ENCODE results near the gene KBTBD3.
"Not testable (repeated sequence)": the region's sequence is repeated elsewhere in the genome, so short reads cannot be mapped to it uniquely, and the experiment has no call there.

Gene KBTBD3

DNA sequence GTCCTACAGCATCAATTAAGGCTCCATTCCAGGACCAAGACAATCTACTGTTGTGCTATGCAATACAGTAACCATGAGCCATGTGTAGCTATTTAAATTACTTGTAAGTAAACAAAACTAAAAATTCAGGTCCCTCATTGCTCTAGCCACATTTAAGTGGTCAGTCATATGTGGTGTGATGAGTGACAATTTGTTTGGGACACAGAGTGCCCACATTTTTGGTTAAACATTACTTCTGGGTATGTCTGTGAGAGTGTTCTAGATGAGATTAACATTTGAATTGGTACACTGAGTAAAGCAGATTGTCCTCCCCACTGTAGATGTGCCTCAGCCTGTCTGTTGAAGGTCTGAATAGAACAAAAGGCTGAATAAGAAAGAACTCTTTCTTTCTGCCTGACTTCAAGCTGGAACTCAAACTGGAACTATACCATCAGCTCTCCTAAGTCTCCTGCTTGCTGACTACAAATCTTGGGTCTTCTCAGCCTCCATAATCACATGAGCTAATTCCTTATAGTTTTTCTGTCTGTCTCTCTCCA is 15.8 kb downstream of the KBTBD3 start:
- DNase-seq, result no peak

DNA sequence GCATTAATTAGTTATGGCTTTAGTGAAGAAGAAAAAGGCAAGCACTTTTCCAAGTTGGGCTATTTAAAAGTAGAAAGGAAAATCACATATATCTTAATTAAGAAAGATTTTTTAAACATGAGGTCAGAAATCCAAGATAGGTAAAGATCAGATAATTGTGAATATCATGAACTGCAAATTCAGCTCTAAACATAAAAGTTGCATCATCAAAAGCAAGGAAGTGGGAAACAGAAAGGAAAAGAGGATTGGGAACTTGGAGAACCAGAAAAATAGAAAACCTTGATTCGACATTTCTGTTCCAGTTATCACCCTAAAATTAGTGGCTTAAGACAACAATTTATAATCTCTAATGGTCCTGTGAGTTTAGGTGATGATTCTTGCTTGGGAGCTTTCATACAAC is 17.5 kb downstream of the KBTBD3 start:
- no peak for DNase-seq

DNA sequence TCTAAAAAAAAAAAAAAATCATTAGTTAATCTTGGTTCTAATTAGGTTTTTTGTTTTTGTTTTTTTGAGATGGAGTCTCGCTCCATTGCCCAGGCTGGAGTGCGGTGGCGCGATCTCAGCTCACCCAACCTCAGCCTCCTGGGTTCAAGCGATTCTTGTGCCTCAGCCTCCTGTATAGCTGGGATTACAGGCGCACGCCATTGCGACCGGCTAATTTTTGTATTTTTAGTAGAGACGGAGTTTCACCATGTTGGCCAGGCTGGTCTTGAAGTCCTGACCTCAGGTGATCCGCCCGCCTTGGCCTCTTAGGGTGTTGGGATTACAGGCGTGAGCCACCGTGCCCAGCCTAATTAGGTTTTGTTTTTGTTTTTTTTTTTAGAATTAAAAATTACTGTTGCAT is 18.8 kb downstream of the KBTBD3 start:
- not testable (repeated sequence) for DNase-seq

DNA sequence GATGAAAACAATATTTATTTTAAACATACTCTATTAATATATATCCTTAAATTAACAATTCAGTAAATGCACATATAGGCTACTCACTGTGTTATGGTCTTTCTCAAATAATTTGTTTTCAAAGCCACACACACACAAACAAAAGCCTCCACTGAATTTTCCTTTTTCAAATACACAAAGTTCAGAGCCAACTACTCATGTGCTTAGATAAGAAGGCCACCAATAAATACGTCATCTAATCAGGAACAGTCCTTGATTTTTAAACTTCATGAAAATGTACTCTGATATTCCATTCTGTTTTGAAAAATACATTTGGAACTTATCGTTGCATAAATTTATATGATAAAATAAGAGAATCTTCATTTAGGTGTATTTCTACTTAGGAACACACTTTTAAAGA is 26.0 kb downstream of the KBTBD3 start:
- DNase-seq, result no peak

DNA sequence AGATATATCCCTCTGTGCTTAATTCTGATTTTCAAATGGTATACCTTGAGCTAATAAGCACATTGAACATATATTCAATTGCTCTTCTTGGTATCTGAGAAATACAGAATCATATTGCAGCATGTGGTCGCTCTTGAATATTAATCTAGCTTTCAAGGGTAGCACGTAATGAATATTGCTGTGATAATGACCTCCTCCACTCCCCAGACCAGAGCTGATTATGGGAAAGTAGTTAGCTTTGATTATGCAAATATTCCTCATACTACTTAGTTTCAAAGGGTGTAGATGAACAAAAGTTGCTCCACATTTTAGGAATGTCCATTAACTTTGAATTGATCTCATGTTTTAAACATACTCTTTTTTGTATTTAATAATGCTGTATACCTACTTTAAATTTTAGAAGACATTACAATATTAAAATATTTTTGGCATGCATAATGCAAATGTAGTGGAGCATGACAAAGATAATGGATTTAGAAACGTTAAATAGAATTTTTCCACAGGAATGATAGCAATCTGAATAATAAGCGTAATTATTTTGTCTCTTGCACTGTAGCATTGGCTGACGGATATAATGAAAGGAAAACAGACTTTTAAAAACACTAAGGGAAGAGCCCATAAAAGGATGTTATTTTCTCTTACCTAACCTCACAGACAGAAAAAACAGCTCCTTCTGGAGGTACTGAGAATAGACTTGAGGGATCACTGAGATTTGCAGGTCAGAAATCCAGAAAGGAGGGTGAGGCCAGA is 27.2 kb downstream of the KBTBD3 start:
- DNase-seq, result no peak

DNA sequence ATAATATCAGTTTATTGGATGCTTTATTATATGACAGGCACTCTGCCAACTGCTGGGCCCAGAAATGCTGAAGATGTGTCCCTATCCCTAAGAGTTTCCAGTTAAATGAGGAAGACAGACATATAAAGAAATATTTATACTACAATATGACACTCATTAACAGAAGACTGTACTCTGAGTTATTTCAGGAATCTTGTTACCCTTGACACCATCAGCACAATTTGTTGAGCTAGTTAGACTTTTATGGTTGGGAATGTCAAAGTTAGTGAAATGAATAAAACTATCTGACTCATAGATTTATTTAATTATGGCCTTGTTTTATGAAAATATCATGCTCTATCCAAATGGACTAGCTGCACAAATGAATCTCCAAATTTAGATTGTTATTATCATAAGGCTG is 29.5 kb downstream of the KBTBD3 start:
- no peak for DNase-seq

DNA sequence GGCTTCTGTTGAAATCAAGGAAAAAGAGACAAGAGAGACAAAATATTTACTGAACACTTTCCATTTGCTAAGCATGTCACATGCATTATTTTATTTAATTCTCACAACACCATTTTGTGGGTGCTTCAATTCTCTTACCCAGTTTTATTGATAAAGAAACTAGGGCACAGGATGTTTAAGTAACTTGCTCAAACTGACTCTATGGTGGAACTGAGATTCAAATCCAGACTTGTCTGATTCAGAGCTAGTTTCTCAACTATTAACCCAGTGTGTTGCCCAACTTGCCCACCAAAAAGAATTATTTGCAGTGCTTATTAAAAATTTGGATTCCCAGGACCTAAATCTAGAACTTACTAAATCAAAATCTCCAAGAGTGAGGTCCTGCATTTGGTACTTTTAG is 33.6 kb downstream of the KBTBD3 start:
- DNase-seq, result no peak

DNA sequence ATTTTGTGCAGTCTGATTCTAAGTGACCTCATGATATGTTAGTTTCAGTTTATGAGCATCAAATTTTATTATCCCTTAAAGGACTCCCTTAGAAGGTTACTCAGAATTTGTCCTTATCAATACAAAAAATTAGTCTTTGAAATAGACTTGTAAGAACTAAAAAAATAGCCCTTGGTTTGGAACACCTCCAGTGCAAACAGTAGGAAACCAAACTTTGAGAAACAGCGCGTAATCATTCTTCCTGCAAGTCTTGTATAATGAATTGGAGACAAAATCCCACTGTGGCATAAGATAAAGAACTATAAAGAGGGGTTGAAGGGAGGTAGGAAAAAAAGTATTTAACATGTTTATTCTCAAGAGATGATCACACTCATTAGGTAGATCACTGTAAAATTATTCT is 44.3 kb downstream of the KBTBD3 start:
- DNase-seq, result no peak

DNA sequence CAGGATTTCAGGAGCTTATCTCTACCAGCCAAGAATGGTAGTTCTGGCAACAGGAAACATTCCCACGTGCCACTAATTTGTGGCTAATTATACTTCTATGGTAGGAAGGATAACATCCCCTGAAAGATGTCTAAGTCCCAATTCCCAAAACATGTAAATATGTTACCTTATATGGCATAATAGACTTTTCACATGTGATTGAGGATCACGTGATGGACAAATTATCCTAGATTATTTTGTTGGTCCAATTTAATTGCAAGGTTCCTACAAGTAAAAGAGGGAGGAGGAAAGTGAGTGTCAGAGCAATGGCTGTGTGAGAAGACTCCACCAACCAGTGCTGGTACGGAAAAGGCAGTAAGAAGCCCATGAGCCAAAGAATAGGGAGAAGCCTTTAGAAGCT is 45.2 kb downstream of the KBTBD3 start:
- DNase-seq, result no peak

DNA sequence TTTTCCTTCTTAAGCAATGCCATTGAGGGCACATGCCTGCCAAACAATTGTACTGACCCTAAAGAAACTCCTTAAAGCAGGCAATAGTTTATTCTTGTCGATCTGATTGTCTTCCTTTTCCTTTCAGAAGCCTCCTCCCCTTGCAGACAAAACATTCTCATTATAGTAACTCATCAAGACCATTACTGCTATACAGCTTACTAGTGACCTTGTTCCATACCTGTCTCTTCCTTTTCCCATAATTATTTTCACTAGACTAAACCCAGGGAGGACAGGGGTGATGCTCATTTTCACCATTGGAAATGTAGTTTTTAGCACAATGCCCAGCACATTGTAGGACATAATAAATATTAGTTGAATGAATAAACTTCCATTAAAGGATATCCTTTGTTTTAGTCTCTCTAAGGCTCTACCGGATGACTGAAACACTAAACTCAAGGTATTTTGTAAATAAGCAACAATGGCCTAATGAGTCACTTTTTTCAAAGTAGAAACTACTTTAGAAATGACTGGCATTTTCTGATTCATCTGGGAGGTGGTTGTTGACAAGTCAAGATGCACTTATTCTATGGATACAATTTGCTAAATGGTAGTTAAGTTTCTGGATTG is 45.8 kb downstream of the KBTBD3 start:
- DNase-seq, result no peak

DNA sequence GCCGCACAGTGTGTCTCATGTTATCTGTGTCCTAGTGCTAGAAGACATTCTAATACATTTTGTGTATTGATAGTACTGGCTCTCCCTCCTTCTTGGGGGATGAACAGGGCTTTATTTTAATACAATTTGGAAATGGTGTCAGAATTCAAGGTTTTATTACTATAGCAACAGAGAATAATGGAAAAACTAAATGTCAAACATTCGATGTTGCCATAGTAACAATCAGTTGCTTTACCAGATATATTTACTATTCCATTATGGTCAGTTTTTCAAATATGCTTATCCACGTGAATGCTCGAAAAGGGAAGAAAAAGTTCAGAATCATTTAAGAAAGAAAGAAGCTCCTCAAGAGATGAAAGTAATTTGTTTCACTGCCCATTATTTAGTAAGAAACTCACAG is 46.5 kb downstream of the KBTBD3 start:
- no peak for DNase-seq

DNA sequence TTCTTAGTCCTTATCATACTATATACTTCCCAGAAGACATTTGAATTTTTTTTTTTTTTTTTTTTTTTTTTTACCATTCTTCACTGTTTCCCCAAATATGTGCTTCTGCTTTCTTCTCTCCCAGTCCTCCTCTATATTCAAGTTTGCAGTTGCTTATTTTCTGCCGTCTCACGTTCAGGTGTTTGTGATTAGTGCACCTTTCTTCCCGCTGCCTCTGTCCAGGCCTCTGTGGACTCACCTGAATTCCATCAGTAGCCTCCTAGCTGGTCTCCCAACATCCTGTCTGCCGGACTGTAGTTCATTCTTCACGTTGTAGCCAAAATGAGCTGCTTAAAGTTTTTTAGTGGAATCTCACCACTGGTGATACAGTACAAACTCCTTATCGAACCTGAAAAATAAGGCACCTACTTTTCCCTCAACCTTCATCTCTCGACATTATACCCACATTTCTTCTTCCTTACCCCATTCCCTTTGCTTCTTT is 54.3 kb downstream of the KBTBD3 start:
- no peak for DNase-seq

DNA sequence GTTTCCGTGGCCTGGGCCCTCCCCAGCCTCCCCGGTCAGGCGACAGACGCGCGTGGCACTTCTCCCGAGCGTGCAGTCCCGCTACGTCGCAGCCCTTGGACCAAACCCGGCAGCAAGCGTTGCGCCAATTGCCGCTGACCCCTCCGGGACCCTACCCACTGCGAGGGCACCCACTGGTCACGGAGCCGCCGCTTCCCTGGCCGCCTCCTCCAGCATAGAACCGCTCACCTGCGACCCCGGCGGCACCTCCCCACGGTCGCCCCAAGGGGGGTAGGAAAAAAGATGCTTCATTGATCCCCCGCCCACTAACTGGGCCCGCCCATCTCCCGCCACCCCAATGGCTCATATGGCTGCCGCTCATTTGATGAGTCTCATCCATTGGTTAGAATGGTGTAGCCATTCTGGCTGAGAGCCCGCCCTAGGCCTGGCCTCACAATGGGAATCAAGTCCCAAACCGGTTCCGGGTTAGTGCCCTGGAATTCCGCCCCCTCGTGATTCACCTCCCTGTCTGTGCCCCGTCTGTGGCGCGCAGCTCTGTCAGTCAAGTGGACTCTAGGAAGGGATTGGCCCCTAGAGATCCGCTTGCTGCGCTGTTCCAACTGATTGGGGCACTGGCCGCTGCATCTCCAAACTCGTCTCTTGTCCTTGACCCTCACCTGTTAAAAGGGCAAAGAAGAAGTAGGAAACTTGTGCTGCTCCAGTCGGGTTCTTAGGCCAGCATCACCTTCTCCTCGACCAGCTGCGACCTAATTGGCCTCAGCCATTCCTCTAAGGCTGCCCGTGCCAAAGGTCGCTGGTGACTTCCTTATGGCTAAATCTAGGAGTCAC is 55.0 kb downstream of the KBTBD3 start, which contains the start of gene MSANTD4:
Gene MSANTD4, minus strand, starts transcription at position 274 of the 828 bp plus-strand sequence. CDS start 11,323 bp downstream, outside the sequence.
- peak; percentile 97 for DNase-seq

DNA sequence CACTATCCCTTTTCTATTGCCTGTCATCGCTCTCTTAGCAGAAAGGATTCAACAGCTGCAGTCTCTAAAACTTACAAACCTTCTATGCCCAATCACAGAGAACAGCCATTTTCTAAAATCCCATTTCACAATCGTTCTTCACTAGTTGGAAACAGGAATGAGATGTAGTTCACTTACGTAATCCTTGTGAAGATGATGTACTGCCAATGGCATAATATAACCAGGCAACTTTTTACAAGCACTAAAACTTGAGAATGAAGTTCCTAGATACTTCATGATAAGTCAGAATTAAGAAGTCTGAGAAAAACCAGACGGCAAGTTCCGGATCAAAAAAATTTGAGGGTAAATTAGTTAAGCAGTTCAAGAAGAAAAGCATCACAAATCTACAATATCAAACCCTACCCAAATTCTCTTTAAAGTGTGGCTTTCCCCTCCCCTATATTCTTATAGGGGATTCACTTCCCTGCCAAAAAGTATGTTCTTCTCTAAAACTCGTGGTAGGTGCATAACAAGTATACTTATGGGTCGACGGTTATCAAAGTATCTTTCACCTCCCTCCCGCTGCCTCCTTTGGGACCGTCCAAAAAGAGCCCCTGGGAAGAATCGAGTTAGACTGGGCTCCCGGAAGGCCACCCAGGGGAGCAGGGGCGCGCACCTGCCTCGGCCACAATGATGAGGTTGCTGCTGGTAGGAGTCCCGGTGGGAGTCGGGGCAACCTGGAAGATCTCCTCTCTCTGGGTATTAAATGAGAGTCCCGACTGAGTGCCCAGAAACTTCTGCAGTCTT is 55.8 kb downstream of the KBTBD3 start:
- DNase-seq, result no peak

DNA sequence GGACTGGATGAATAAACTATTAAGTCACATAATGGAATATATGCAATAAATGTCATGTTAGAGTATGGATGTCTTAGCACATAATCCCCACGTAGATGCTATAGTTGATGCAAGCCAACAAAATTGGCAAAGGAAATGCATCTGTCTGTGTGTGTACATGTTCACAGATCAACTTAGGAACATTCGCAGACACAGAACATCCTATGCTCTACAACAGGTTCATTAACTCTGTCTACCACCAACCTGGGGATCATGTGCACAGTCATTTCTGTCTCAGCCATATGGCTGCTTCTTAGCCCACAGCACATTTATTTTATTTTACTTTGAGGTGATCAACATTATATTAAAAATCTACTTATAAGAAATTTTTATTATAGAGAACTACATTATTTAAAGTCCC is 60.1 kb downstream of the KBTBD3 start:
- no peak for DNase-seq

DNA sequence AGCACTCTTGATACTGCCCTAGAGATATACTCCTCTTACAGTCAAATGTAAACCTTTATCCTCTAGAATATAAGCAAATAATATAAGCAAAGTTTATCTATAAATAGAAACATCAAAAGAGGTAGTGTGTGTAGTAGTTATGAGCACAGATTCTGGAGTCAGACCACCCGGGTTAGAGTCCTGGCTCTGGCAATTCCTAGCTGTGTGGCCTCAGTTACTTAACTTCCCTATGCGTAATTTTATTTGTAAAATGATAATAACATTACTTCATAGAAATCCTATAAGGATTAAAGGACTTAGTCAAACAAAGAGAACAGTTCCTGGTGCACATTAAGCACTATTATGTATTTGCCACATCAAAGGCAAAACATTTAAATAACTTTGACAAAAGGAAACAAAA is 62.1 kb downstream of the KBTBD3 start:
- no peak for DNase-seq

DNA sequence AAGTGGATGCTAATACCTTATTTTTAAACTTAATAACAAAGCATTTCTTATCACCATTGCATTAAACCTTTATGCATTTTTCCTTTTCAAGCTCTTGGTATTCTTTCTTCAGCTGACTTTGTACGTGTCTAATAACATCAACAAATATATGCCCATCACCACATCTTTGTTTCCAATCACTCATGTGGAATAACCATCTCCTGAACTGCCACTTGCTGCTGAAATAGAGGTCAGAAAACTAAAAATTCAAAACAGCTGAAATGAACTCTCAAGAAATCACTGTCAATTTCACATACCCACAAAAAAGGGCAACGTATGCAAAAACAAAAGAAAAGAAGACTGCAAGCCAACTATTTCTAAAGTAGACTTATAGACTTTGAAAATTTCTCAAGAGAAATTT is 62.5 kb downstream of the KBTBD3 start:
- DNase-seq, result no peak

DNA sequence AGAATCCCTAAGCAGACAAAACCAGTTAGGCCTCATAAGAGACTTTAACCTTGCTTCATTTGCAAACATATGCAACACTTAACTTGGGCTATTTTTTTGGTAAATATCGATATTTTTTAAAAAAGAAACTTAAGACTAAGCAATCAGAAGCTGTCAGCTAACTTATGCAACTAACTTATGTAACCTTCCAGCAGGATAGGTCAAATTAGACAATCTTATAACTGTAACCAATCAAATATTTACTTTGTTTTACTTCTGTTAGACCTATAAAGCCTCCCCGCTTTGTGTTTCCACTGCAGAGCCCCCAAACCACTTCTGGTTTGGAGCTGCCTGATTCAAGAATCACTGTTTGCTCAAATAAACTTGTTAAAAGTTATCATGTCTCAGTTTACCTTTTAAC is 63.1 kb downstream of the KBTBD3 start:
- no peak for DNase-seq

DNA sequence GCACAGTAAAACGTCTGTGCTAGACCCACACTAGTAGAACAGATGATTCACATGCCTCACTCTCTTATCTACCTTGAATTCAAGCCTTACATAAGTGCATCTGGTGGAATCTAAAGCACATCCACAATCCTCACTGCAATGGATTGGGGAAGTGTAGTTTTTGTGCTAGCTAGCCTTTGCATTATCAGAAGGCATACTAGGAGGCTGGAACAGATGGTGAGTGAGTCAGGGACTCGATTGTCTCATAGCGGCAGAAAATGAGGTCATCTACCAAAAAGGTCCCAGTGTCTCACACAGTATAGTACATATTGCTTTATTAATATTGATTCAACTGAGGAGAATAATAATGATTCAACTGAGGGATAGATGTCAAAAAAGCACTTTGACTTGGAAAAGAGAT is 64.4 kb downstream of the KBTBD3 start:
- DNase-seq, result no peak

DNA sequence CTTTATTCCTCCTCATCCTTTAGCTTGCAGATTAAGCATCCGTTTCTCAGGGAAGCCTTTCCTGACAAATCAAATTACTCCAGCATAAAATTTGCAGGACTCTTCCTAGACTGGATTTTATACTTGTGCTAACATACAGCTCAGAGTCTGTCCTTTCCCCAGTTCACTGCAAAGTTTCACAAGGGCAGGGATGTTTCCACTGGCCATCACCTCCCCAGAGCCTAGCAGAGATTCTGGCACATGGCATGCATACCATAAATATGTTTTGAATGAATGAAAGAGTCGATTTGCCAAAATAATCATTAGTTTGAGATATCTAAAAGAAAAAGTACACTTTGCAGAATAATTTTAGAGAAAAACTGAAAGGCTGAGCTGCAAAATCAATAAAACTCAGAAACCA is 65.7 kb downstream of the KBTBD3 start:
- DNase-seq, result no peak

DNA sequence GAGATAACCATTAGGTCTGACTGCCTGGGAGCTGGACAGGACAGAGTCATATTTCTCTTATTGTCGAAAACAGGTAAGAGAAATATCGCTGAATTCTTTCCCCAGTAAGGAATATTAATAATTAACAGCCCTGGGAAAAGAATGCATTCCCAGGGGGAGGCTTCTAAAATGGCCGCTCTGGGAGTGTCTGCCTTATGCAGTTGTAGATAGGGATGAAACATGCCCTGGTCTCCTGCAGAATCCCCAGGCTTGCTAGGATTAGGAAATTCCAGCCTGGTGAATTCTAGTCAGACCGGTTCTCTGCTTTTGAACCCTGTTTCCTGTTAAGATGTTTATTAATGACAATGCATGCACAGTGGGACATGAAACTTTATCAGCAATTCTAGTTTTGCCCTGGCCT is 74.1 kb downstream of the KBTBD3 start:
- DNase-seq, result not testable (repeated sequence)

DNA sequence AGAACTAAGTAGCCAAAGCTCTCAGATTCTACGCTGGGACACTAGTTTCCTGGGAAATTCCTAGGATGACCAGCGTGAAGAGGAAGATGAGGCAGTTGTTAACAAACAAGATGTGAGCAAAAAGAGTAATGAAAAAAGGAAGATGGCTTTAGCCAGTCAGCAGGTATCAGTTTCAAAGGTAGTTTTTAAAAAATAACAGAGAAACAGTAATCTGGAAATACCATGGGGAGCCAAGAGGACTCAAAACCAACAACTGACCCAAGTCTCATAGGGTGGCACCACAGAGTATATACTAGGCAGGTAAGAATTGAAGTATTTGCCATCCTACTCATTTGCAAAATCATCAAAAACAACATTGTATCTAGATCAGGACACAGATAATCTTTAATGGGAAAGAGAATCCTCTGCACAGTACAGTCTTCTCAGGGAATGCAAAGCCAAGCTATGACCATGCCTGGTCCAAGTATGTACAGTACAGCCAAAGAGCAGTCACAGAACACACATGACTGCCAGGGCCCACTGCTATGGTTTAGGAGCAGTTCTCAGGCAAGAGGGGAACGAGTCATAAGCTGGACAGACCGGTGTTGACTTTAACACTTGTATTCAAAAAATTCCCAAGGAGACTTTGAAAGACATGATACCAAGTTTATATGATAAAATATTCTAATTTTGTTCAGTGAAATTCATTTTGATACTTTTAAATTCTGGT is 75.7 kb downstream of the KBTBD3 start:
- no peak for DNase-seq

All from effector CD8-positive, alpha-beta T cell (primary cell).